GM18517 (cell line): ENCODE data around the gene PARP16.

Source experiments
- ATAC-seq: cut with Tn5 transposase; IDR thresholded peaks from one replicate; pipeline ENCODE4 v1.9.1; 2021; ENCODE audit warnings: mild to moderate bottlenecking, moderate library complexity; ENCODE audit not compliant: unreplicated experiment

PARP16 gene

DNA sequence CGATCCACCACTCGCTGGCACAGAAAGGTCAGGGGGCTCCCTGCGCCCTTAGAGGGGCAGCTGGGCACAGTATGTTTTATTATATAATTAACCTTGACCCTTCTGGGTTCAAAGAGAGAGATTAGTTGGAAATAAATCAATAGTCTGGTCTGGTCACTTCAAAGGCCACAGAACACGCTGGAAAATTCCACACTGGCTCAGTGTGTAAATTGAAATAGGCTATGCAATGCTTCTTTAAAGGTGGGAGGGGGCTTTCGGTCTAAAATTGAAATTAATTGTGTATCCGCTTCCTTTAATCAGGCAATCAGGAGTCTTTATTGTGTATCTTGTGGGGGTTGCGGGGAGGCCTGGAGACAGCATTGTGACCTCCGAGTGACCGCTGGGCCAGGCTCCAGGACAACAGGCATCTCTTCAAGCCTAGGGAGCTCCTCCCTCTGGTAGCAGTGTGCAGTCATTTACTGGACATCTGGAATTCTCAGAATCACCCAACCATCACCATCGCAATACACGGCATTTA is 25.8 kb upstream of the PARP16 start:
- no peak for ATAC-seq

DNA sequence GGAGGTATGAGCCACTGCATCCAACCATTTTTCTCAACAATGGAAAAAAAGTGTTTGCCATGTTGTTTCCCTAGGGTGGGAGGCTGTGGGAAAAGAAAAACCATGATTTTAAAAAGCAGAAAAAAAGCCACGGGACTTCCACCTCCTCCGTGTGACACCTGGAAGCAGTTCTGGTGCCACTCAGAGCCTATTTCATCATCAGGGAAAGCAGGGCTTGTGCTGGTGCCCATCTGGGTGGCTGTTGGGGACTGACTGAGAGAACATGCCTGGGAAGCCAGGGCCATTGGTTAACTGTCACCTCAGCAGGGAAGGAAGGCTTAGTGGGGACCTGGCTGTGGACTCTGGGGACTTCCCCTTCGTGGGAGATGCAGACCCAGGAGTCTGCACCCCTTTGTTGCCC is 25.1 kb upstream of the PARP16 start:
- ATAC-seq = no peak

DNA sequence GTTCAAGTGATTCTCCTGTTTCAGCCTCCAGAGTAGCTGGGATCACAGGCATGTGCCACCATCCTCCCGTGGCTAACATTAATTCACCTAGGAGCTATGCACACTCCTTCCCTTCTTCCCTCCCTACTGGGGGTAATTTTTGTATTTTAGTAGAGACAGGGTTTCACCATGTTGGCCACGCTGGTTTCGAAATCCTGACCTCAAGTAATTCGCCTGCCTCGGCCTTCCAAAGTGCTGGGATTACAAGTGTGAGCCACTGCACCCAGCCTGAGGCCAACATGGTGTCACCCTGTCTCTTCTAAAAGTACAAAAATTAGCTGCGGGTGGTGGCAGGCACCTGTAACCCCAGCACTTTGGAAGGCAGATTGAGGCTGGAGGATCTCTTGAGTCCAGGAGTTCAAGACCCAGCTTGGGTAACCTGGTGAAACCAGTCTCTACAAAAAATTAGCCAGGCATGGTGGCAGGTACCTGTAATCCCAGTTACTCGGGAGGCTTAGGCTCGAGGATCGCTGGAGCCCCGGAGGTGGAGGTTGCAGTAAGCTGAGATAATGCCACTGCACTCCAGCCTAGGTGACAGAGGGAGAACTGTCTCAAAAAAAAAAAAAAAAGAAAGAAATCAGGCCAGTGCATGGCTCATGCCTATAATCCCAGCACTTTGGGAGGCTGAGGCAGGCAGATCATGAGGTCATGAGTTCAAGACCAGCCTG is 23.9 kb upstream of the PARP16 start:
- ATAC-seq = no peak

GRCh38 chr15:65309882-65310418 is 23.3 kb upstream of the PARP16 start:
- no peak for ATAC-seq

DNA sequence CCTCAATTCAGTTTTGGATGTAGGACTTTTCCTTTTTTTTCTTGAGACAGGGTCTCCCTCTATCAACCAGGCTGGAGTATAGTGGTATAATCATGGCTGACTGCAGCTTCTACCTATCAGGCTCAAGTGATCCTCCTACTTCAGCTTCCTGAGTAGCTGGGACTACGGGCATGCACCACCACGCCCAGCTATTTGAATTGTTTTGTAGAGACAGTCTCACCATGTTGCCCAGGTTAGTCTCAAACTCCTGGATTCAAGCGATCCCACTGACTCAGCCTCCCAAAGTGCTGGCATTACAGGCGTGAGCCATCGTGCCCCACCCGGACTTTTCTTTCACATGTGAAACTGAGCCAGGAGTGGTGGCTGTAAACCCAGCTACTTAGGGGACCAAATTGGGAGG is 21.3 kb upstream of the PARP16 start:
- ATAC-seq = no peak

DNA sequence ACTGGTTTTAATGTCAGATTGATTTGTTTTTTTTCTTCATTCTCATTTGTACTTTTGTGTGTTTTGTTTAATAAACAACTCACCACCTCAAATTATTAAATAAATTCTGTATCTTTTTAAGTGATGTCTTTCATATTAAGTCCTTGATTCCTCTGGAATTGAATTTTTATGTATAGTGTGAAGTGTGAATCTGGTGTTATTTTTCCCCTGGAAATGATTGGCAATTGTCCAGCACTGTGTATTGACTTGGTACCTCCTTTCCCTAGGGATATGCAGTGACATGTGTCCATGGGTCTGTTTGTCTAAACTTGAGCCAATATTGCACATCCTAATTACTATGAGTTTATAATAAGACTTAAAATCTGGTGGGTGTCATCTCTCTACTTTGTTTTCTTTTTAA is 19.9 kb upstream of the PARP16 start:
- no peak for ATAC-seq

DNA sequence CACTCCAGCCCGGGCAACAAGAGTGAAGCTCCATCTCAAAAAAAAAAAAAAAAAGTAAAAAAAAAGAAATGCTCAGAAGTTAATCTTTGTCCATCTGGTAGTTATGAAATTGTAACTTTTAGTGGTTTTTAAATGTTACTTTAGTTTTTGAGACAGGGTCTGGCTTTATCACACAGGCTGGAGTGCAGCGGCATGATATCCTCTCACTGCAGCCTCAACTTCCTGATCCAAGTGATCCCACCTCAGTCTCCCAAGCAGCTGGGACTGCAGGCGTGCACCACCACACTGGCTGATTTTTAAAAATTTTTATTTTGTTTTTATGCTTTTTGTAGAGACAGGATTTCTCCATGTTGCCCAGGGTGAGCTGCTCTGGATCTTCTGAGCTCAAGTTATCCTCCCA is 19.1 kb upstream of the PARP16 start:
- ATAC-seq = no peak

DNA sequence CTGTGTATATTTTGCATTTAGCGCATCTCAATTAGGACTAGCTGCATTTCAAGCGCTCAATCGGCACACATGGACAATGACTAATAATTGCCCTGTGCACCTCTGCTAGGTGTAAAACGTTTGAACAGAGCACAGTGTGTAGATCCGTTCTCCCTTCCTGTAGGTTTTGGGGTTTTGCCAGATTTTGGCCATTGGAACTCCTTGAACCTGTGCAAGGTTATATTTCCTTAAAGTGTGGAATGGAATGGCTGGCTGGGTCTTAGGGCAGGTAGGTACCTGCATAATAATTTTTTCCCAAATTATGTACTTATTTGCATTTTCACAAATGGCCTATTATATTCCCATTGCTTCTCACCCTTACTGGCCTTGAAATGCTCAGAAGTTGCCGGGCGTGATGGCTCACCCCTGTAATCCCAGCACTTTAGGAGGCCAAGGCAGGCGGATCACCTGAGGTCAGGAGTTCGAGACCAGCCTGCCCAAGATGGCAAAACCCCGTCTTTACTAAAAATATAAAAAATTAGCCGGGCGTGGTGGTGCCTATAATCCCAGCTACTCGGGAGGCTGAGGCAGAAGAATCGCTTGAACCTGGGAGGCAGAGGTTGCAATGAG is 18.6 kb upstream of the PARP16 start:
- ATAC-seq = no peak

DNA sequence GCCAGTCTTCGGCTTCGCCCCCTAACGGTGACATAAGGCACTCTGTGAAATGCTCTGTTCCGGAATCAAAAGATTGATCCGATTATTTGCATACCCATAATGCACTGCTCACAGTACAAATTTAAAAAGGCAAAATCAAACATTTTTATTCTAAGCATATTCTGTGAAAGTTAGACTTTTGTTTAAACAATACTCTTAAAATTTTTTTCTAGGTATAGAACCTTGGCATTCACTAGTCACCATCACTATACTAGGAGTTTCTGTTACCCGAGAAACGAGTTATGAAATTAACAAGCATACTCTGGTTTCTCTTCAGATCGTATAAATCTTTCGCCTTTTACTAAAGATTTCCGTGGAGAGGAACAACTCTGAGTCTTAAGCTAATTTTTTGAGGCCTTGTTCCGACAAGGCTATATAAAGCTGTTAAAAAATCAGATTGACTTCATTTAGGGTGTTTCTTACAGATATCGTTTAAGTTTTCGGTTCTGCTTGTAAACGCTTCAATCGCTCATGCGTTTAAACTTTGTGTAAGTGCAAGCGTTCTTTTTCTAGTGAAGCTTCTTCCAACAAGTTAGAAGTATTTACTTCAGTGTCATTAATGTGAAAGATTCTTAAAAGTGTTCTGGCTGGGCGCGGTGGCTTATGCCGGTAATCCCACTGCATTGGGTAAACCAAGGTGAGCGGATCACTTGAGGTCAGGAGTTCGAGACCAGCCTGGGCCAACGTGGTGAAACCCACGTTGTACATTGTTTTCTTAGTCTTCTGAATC is 17.9 kb upstream of the PARP16 start, which contains the start of gene RNU5B-1:
Gene RNU5B-1 (plus strand): TSS at position 297 of the 769 bp plus-strand sequence.
- peak; percentile 69 for ATAC-seq

GRCh38 chr15:65303687-65304380 is 17.2 kb upstream of the PARP16 start:
- ATAC-seq = no peak

- no peak for ATAC-seq
Observed at GRCh38 chr15:65302061-65302460, 15.4 kb upstream of the PARP16 start.

- ATAC-seq = no peak
Observed at GRCh38 chr15:65300924-65301441, 14.3 kb upstream of the PARP16 start.

- ATAC-seq = no peak
Observed at GRCh38 chr15:65298731-65299130, 12.0 kb upstream of the PARP16 start.

- ATAC-seq = no peak
Observed at GRCh38 chr15:65292938-65293518, 6.3 kb upstream of the PARP16 start.

GRCh38 chr15:65290228-65290627 is 3.5 kb upstream of the PARP16 start:
- no peak for ATAC-seq

- ATAC-seq = no peak
Observed at GRCh38 chr15:65289261-65289854, 2.7 kb upstream of the PARP16 start.

DNA sequence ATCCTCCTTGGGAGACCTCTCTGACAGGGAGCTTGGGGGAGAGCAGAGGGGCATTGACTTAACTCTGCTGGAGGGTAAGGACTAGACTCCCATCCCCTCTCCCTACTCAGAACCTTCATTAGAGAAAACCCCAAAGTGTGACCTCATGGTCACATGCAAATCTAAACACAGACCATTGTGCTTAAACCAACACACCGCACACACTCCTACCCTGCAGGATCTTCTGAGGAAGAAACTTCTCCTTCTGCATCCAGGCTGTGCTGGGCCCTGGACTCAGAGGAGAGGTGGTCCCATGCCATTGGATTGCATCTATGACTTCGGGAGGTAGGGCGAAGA is 805 bp upstream of the PARP16 start:
- no peak for ATAC-seq

GRCh38 chr15:65286069-65286703 is 497 bp downstream of the PARP16 start:
- ATAC-seq = peak; percentile 33

DNA sequence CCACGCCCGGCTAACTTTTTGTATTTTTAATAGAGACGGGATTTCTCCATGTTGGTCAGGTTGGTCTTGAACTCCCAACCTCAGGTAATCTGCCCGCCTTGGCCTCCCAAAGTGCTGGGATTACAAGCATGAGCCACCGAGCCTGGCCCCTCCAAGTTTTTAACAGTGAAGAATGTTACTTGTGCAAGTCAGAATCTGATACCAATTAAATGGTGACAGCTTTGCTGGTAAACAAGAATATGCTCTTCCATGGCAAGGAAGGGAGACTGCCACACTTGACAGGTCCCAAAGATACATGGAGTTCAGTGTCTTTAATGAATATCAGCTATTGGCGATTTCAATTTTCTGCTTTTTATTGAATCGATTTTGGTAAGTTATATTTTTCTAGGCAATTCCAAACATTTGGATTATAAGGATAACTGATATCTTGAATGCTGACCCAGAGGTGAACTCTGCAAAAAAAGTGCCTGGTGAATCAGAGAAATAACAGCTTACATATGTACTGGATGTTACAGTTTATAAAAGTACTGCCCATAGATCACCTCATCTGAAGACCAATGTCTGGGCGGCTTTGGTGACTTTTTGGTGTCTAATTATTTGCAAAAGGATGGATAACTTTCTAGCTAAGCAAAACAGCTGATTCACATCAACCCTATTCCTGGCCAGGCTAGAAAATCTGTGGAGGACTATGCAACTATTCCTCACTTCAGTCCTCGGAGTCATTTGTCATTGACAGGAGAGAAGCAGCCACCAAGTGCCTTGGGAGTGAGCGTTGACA is 1.2 kb downstream of the PARP16 start:
- ATAC-seq = no peak
